ENCODE results near the gene NOSTRIN.

NOSTRIN gene

GRCh38 chr2:168804214-168804613 is 1.8 kb downstream of the NOSTRIN start:
- peak overlapping the region; percentile 70 for H3K27ac ChIP-seq
- no peaks in the 10 kb centered on the region for H3K36me3 ChIP-seq (ENCODE audit: control insufficient read depth, insufficient read depth, low read length)
- no peaks in the 10 kb centered on the region for H3K79me2 ChIP-seq
- H2AFZ ChIP-seq: peak overlapping the region; percentile 73
- H3K9ac ChIP-seq: no peak overlapping the region
- peaks cover 26% of the 10 kb centered on the region for H3K4me1 ChIP-seq
- TF ChIP-seq CTCF (IDR thresholded peaks at IDR 0.05): no peak
- H3K27me3 ChIP-seq (ENCODE audit: control insufficient read depth, insufficient read depth, low read length): no peaks in the 10 kb centered on the region
- peak overlapping the region; percentile 20 for H3K4me2 ChIP-seq (ENCODE audit: low read length)
- H3K4me3 ChIP-seq (ENCODE audit: low read depth, low read length): no peak overlapping the region
- no peaks in the 10 kb centered on the region for H3K9me3 ChIP-seq (ENCODE audit: control insufficient read depth, low read length)

DNA sequence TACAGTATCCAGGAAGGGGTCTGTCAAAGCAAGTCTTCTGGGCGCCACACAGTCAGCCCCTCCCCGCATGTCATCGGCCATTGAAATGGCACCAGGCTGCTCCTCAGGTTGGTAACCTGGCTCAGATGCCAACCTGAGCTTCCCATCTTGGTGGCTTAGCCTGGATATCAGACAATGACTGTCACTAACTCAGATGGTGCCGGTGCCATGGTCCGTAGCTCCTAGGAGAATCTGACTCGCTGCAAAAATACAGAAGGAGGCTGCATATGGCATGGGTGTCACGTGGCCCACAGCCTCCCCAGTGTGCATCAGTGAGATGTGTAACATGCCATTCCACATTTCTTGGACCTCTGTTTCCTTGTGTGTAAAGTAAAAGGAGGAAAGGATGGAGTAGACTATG is 3.2 kb downstream of the NOSTRIN start:
- no peak for TF ChIP-seq CTCF (IDR thresholded peaks at IDR 0.05)
- Histone ChIP-seq H3K36me3 (ENCODE audit: control insufficient read depth, insufficient read depth, low read length) (no peaks in the 10 kb centered on the region), H3K4me1 (peaks cover 34% of the 10 kb centered on the region), H3K9ac (no peak overlapping the region), H2AFZ (no peak overlapping the region), H3K4me2 (ENCODE audit: low read length) (no peak overlapping the region), H3K4me3 (ENCODE audit: low read depth, low read length) (no peak overlapping the region), H3K27ac (no peak overlapping the region), H3K27me3 (ENCODE audit: control insufficient read depth, insufficient read depth, low read length) (no peaks in the 10 kb centered on the region), H3K79me2 (no peaks in the 10 kb centered on the region), H3K9me3 (ENCODE audit: control insufficient read depth, low read length) (no peaks in the 10 kb centered on the region)

GRCh38 chr2:168809537-168809936 is 7.1 kb downstream of the NOSTRIN start:
- H3K79me2 ChIP-seq: no peaks in the 10 kb centered on the region
- no peak overlapping the region for H3K4me2 ChIP-seq (ENCODE audit: low read length)
- H3K4me3 ChIP-seq (ENCODE audit: low read depth, low read length): no peak overlapping the region
- H3K9me3 ChIP-seq (ENCODE audit: control insufficient read depth, low read length): no peaks in the 10 kb centered on the region
- no peak overlapping the region for H3K27ac ChIP-seq
- H3K4me1 ChIP-seq: peaks cover 45% of the 10 kb centered on the region
- H3K9ac ChIP-seq: no peak overlapping the region
- peak overlapping the region; percentile 5 for H2AFZ ChIP-seq
- no peaks in the 10 kb centered on the region for H3K27me3 ChIP-seq (ENCODE audit: control insufficient read depth, insufficient read depth, low read length)
- no peaks in the 10 kb centered on the region for H3K36me3 ChIP-seq (ENCODE audit: control insufficient read depth, insufficient read depth, low read length)
- TF ChIP-seq CTCF (IDR thresholded peaks at IDR 0.05): no peak

DNA sequence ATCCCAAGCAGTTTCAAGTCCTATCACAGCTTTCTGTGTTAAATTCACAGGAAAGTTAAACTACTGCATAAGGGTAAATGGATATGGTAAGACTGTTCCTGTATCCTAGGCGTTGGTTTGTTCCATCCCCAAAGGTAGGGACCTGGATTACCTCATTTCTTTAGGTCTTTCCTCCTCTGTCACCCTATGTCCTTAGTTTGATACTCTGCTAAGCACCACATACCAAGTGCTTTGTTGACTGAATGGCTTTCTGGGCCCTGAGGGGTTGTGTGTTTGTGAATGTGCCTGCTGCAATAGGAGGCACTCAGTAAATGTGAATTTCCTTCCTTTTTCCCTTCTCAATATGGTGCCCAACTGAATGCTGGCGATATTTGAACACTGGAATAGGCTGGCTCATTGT is 7.8 kb downstream of the NOSTRIN start:
- Histone ChIP-seq H3K4me2 (ENCODE audit: low read length) (no peak overlapping the region), H3K9me3 (ENCODE audit: control insufficient read depth, low read length) (no peaks in the 10 kb centered on the region), H3K9ac (no peak overlapping the region), H3K4me1 (peaks cover 47% of the 10 kb centered on the region), H3K27me3 (ENCODE audit: control insufficient read depth, insufficient read depth, low read length) (no peaks in the 10 kb centered on the region), H3K79me2 (no peaks in the 10 kb centered on the region), H3K27ac (no peak overlapping the region), H3K36me3 (ENCODE audit: control insufficient read depth, insufficient read depth, low read length) (no peaks in the 10 kb centered on the region), H3K4me3 (ENCODE audit: low read depth, low read length) (no peak overlapping the region), H2AFZ (peak overlapping the region; percentile 5)
- TF ChIP-seq CTCF (IDR thresholded peaks at IDR 0.05): no peak

DNA sequence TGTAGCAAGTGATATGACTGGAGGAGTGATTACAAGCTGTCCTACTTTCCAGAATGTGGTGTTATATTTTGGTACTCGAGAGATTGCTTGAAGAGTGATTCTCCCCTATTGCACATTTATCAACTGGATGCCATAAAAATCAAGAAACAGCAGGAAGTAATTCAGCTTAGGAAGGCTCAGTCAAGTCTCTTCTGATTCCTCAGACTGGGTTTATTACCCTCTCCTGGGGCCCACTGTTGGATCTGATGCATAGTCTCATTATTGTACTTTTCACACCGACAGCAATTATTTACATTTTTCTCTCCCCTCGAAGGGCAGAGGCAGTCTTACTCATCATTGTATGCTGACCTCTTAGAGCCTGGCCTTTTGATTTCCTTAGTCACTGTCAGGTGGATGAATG is 9.3 kb downstream of the NOSTRIN start:
- no peak overlapping the region for H3K4me2 ChIP-seq (ENCODE audit: low read length)
- no peak overlapping the region for H3K9ac ChIP-seq
- no peaks in the 10 kb centered on the region for H3K27me3 ChIP-seq (ENCODE audit: control insufficient read depth, insufficient read depth, low read length)
- no peaks in the 10 kb centered on the region for H3K79me2 ChIP-seq
- peaks cover 60% of the 10 kb centered on the region for H3K4me1 ChIP-seq
- H3K9me3 ChIP-seq (ENCODE audit: control insufficient read depth, low read length): no peaks in the 10 kb centered on the region
- no peak overlapping the region for H3K4me3 ChIP-seq (ENCODE audit: low read depth, low read length)
- TF ChIP-seq CTCF (IDR thresholded peaks at IDR 0.05): no peak
- H3K27ac ChIP-seq: peak overlapping the region; percentile 52
- no peaks in the 10 kb centered on the region for H3K36me3 ChIP-seq (ENCODE audit: control insufficient read depth, insufficient read depth, low read length)
- H2AFZ ChIP-seq: peak overlapping the region; percentile 61
